AG04449 (cell line): Measurements from ENCODE around the gene TAF7.

ENCODE experiments used
- CTCF ChIA-PET: fragments of 350-600 bp; formaldehyde crosslinking; extraction: SDS; loops from one replicate; lab custom pipeline; 2021; ENCODE audit warnings: antibody characterized with exemption; lab: Yijun Ruan, JAX
- POLR2A ChIA-PET: fragments of 400-600, 350-600 bp; formaldehyde crosslinking; extraction: SDS; loops from one replicate; lab custom pipeline; 2020; ENCODE audit warnings: antibody characterized with exemption, inconsistent platforms; lab: Yijun Ruan, JAX
- DNase-seq: peaks from one replicate; pipeline ENCODE4 v3.0.0-alpha.2; 2010; ENCODE audit warnings: low read depth, low spot score
- H3K4me3 ChIP-seq: 2 replicates; pipeline ENCODE4 v1.5.1; 2011; ENCODE audit warnings: low read depth, mild to moderate bottlenecking, control low read depth, low read length
- TF ChIP-seq, protein P1 (sequence below): IDR thresholded peaks from one replicate; pipeline ENCODE4 v1.5.1; 2011; ENCODE audit warnings: mild to moderate bottlenecking, moderate library complexity, low read length, control low read depth, inconsistent platforms; ENCODE audit not compliant: insufficient read depth; ENCODE audit errors: missing control alignments

The TAF7 gene, protein sequence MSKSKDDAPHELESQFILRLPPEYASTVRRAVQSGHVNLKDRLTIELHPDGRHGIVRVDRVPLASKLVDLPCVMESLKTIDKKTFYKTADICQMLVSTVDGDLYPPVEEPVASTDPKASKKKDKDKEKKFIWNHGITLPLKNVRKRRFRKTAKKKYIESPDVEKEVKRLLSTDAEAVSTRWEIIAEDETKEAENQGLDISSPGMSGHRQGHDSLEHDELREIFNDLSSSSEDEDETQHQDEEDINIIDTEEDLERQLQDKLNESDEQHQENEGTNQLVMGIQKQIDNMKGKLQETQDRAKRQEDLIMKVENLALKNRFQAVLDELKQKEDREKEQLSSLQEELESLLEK

DNA sequence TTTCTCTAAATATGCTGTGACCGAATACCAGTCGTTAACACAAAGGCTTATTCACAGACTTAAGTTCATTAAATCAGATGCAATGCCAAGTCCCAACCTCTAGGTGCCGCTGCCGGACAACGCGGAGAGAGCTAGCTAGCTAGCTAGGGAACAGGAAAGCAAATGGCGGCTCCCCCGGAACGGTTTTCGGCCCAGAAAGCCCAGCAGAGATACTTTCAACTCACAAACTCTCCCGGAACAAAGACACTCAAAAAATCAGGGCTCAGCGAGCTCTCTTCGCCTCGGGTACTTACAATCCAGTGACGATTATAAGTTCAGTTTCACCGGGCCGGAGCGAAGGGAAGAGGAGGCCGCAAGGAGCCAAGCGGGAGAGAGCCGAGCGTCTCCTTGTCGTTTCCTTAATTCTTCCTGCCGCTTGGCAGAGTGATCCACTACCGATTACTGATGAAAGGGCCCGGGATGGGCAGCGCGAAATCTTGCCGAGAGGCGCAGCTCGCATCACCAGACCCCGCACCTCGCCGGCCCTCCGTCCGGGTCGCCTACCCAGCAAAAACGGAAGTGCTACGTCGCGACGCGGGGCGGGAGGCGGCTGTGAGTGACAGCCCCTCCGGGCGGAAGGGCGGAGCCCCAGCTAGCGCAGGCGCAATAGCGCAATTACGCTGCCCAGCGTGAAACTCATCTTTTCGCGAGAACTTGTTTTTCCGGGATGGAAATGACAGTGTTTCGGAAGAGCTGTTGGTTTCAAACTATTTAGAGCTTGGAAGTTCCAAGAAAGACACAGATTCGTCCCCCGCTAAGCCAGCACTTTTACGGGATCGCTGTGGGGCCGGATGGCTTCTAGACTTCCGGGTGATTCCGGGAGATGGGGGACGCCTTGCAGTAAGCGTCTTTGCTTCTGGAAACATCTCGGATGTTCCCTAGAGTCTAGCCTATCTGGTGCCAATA is at the start of gene TAF7:
TAF7 (minus strand) TSS at position 560 of the 945 bp plus-strand sequence. CDS start 740 bp downstream, outside the sequence.
- POLR2A ChIA-PET: interaction anchor here (0.7 to 1.5 kb wide), 5 partner anchors 10 to 648 kb away, joined by 3 to 7 read pairs (median 4); partner anchors contain the start of genes PCDHGA1, PCDHGC5 and RNF14
- TF ChIP-seq, protein P1, sequence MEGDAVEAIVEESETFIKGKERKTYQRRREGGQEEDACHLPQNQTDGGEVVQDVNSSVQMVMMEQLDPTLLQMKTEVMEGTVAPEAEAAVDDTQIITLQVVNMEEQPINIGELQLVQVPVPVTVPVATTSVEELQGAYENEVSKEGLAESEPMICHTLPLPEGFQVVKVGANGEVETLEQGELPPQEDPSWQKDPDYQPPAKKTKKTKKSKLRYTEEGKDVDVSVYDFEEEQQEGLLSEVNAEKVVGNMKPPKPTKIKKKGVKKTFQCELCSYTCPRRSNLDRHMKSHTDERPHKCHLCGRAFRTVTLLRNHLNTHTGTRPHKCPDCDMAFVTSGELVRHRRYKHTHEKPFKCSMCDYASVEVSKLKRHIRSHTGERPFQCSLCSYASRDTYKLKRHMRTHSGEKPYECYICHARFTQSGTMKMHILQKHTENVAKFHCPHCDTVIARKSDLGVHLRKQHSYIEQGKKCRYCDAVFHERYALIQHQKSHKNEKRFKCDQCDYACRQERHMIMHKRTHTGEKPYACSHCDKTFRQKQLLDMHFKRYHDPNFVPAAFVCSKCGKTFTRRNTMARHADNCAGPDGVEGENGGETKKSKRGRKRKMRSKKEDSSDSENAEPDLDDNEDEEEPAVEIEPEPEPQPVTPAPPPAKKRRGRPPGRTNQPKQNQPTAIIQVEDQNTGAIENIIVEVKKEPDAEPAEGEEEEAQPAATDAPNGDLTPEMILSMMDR: peak; percentile 82
- CTCF ChIA-PET: interaction anchor here (0.6 to 5.6 kb wide), 42 partner anchors 8 to 552 kb away, joined by 3 to 77 read pairs (median 4); partner anchors contain the start of genes DIAPH1, PCDHGA1, PCDHGA10 and PCDHGA11
- H3K4me3 ChIP-seq: peak within 1 kb of the TSS; percentile 85
- DNase-seq: peak; percentile 63

DNA sequence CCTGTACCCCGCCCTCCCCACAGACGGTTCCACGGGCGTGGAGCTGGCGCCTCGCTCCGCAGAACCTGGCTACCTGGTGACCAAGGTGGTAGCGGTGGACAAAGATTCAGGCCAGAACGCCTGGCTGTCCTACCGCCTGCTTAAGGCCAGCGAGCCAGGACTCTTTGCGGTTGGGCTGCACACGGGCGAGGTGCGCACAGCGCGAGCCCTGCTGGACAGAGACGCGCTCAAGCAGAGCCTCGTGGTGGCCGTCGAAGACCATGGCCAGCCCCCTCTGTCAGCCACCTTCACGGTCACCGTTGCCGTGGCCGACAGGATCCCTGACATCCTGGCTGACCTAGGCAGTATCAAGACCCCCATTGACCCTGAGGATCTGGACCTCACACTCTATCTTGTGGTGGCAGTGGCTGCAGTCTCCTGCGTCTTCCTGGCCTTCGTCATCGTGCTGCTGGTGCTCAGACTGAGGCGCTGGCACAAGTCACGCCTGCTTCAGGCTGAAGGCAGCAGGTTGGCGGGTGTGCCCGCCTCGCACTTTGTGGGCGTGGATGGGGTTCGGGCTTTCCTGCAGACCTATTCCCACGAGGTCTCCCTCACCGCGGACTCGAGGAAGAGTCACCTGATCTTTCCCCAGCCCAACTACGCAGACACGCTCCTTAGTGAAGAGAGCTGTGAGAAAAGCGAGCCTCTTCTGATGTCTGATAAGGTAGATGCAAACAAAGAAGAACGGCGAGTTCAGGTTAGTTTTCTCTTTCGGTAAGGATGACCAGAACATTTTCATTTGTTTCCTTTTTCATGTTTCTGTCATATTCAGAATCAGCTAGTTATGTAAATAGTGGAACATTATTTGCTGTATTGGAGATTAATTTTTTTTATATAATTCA is 45.7 kb upstream of the TAF7 start:
- TF ChIP-seq, protein P1: no peak
- POLR2A ChIA-PET: no interaction called here
- DNase-seq: no peak
- no peak overlapping the region for H3K4me3 ChIP-seq
- CTCF ChIA-PET: interaction anchor here (2.0 to 2.3 kb wide), 2 partner anchors 197 to 201 kb away, joined by 7 to 8 read pairs; no protein-coding TSS in a partner anchor

DNA sequence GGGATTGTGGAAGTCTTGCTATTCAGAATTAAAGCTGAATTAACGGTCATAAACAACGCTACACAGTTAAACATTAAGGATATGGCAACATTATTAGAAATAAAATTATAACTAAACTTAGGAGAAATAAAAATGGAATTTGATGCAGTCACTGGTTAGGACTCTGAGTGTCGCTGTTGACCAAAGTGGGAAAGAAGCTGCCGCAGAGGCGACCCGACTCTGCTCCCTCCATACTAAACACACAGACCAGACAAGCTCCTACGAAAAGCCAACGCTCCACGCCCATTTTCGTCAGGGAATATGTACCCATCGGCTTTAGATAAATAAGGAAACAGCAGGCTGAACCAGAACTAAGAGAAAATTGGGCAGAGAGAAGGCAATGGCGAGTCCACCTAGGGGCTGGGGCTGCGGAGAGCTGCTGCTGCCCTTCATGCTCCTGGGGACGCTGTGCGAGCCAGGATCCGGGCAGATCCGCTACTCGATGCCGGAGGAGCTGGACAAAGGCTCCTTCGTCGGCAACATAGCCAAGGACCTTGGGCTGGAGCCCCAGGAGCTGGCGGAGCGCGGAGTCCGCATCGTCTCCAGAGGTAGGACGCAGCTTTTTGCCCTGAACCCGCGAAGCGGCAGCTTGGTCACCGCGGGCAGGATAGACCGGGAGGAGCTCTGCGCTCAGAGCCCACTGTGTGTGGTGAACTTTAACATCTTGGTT is 43.5 kb upstream of the TAF7 start, which contains the start of gene PCDHGA5:
PCDHGA5 (plus strand) TSS at position 211 of the 709 bp plus-strand sequence; CDS start at position 380, 169 bp downstream.
- CTCF ChIA-PET: interaction anchor here (0.6 to 3.5 kb wide), 20 partner anchors 9 to 228 kb away, joined by 3 to 27 read pairs (median 4); partner anchors contain the start of genes PCDHGA1, PCDHGA10, PCDHGA12 and PCDHGA3
- peak within 1 kb of the TSS; percentile 44 for H3K4me3 ChIP-seq
- no peak for DNase-seq
- TF ChIP-seq, protein P1: no peak
- POLR2A ChIA-PET: interaction anchor here (0.6 kb wide), 1 partner anchor 157 kb away, joined by 3 read pairs; no protein-coding TSS in a partner anchor

DNA sequence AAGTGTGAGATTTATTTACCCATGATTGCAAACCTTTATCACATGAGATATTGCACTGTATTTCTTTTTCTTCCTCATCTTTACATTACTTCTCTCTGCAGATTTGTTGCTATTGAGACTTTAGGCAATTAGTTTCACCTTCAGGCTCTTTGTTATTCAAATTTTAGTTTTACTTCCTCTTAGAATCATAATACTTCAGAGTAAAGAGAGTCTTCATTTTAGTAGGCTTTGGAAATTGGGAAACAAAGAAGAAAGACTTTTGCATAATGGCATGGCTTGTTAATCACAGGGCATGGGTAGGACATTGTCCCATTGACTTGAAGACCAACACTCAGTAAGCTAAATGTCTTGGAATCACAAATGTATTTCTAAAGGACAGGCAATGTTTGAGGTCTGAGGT is 42.1 kb upstream of the TAF7 start:
- TF ChIP-seq, protein P1: no peak
- no peak overlapping the region for H3K4me3 ChIP-seq
- ChIA-PET POLR2A (no interaction called here), CTCF (interaction anchor here (1.1 to 3.5 kb wide), 5 partner anchors 9 to 204 kb away, joined by 3 to 27 read pairs (median 4); partner anchors contain the start of gene PCDHGB1)
- DNase-seq: no peak

DNA sequence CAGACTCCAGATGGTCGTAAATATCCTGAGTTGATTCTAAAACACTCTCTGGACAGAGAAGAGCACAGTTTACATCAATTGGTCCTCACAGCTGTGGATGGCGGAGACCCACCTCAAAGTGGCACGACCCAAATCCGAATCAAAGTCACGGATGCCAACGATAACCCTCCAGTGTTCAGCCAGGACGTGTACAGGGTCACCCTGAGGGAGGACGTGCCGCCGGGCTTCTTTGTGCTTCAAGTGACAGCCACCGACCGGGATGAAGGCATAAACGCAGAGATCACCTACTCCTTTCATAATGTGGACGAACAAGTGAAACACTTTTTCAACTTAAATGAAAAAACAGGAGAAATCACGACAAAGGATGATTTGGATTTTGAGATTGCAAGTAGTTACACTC is 40.1 kb upstream of the TAF7 start:
- DNase-seq: no peak
- ChIA-PET POLR2A (no interaction called here), CTCF (interaction anchor here (0.8 to 3.9 kb wide), 6 partner anchors 10 to 205 kb away, joined by 3 to 32 read pairs (median 10); partner anchors contain the start of genes PCDHGA3, PCDHGB1 and PCDHGB3)
- TF ChIP-seq, protein P1: no peak
- peak overlapping the region; percentile 53; the same call in 1 of the 2 replicates for H3K4me3 ChIP-seq
